ENCODE measurements around the gene RAD17.
"Not testable (repeated sequence)": the region's sequence is repeated elsewhere in the genome, so short reads cannot be mapped to it uniquely, and the experiment has no call there.

RAD17 gene

DNA sequence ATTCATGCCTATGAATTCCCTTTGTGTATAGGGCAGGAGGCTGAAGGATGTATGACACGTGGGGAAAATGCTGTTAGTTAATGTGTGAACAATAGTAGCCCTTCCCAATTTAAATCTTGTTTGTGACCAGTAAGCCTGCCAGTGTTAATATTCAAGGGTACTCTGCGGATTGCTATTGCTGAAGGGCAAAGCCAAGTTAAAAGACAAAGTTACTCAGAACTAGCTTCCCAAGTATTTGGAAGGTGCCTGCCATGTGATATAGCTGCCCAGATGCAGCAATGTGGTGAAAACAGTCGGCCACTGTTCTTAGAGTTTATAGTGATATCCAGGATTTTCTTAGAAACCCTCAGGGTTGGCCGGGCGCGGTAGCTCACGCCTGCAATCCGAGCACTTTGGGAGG is 79.9 kb downstream of the RAD17 start:
- Histone ChIP-seq H3K4me3 (ENCODE audit: low read length) (no peak overlapping the region), H3K9ac (ENCODE audit: low read length) (no peak overlapping the region), H3K9me3 (ENCODE audit: control insufficient read depth, low read length) (no peaks in the 10 kb centered on the region), H3K27me3 (replicated peaks; ENCODE audit: control insufficient read depth, insufficient read depth, low read length) (no peaks in the 10 kb centered on the region), H3K4me1 (ENCODE audit: control insufficient read depth, insufficient read depth, low read length) (no peaks in the 10 kb centered on the region), H3K36me3 (ENCODE audit: control insufficient read depth, insufficient read depth, low read length, severe bottlenecking) (no peaks in the 10 kb centered on the region)
- DNase-seq (ENCODE audit: low read depth): no peak

DNA sequence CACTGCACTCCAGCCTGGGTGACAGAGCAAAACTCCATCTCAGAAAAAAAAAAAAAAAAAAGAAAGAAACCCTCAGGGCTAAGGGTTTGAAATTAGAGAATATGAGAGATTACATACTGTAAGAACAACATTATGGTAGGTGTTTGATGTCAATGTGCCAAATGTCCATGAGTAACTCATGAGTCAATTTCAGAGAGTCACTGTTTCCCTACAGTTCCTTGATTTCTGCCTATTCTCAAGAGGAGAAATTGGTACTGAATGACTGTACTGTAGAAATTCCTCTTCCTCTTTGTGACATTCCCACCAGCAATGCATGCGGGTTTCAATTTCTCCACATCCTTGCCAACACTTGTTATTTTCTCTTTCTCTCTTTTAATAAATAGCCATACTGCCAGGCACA is 80.5 kb downstream of the RAD17 start:
- Histone ChIP-seq H3K27me3 (replicated peaks; ENCODE audit: control insufficient read depth, insufficient read depth, low read length) (no peaks in the 10 kb centered on the region), H3K4me3 (ENCODE audit: low read length) (no peak overlapping the region), H3K4me1 (ENCODE audit: control insufficient read depth, insufficient read depth, low read length) (no peaks in the 10 kb centered on the region), H3K36me3 (ENCODE audit: control insufficient read depth, insufficient read depth, low read length, severe bottlenecking) (no peaks in the 10 kb centered on the region), H3K9ac (ENCODE audit: low read length) (no peak overlapping the region), H3K9me3 (ENCODE audit: control insufficient read depth, low read length) (no peaks in the 10 kb centered on the region)
- DNase-seq (ENCODE audit: low read depth): peak; percentile 57

DNA sequence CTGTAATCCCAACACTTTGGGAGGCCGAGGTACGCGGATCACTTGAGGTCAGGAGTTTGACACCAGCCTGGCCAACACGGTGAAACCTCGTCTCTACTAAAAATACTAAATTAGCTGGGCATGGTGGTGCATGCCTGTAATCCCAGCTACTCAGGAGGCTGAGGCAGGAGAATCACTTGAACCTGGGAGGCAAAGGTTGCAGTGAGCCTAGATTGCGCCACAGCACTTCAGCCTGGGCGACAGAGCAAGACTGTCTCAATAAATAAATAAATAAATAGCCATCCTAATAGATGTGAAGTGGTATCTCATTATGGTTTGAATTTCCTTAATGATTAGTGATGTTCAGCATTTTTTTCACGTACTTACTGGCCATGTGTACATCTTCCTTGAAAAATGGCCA is 80.9 kb downstream of the RAD17 start:
- H3K36me3 ChIP-seq (ENCODE audit: control insufficient read depth, insufficient read depth, low read length, severe bottlenecking); H3K4me1 ChIP-seq (ENCODE audit: control insufficient read depth, insufficient read depth, low read length); H3K4me3 ChIP-seq (ENCODE audit: low read length); H3K9me3 ChIP-seq (ENCODE audit: control insufficient read depth, low read length); DNase-seq (ENCODE audit: low read depth); H3K27me3 ChIP-seq (replicated peaks; ENCODE audit: control insufficient read depth, insufficient read depth, low read length); H3K9ac ChIP-seq (ENCODE audit: low read length): not testable (repeated sequence)

DNA sequence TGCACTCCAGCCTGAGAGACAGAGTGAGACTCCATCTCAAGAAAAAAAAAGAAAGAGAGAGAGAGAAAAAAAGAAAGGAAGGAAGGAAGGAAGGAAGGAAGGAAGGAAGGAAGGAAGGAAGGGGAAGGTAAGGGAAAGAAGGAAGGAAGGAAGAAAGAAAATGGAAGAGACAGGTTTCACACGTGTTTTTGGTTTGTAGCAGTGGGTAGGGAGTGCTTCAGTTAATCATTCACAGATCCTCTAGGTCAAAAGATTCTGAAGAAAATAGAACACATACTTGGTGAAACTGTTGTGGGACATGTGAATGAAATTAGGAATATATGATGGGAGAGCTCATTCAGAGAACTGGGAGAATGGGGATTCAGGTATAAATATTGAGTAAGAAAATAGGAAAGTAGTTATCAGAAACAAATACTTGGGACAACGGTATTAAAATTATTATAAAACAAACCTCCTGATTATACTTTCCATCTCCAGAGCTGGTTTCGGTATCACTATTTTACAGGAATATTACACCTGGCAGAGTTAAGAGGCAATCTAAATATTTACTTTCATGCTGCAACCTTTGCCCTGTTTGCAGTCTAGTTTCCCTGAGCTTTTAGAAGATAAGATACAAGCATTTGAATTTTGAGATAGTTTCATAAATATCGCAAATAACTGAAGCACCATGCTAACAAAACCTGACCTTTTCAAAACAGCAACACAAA is 82.5 kb downstream of the RAD17 start:
- Histone ChIP-seq H3K9me3 (ENCODE audit: control insufficient read depth, low read length) (no peaks in the 10 kb centered on the region), H3K4me3 (ENCODE audit: low read length) (no peak overlapping the region), H3K9ac (ENCODE audit: low read length) (no peak overlapping the region), H3K36me3 (ENCODE audit: control insufficient read depth, insufficient read depth, low read length, severe bottlenecking) (no peaks in the 10 kb centered on the region), H3K4me1 (ENCODE audit: control insufficient read depth, insufficient read depth, low read length) (no peaks in the 10 kb centered on the region), H3K27me3 (replicated peaks; ENCODE audit: control insufficient read depth, insufficient read depth, low read length) (no peaks in the 10 kb centered on the region)
- no peak for DNase-seq (ENCODE audit: low read depth)

DNA sequence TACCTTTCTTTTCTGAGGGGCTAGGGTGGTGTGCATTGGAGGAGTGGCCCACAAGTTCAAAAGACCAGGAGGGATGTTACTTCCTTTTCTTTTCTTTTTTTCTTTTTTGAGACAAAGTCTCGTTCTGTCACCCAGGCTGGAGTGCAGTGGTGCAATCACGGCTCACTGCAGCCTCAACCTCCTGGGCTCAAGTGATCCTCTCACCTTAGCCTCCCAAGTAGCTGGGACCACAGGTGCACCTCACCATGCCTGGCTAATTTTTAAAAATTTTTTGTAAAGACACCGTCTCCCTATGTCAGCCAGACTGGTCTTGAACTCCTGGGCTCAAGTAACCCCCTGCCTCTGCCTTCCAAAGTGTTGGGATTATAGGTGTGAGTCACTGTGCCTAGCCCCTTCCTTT is 83.9 kb downstream of the RAD17 start:
- H3K4me1 ChIP-seq (ENCODE audit: control insufficient read depth, insufficient read depth, low read length); H3K27me3 ChIP-seq (replicated peaks; ENCODE audit: control insufficient read depth, insufficient read depth, low read length): not testable (repeated sequence)

DNA sequence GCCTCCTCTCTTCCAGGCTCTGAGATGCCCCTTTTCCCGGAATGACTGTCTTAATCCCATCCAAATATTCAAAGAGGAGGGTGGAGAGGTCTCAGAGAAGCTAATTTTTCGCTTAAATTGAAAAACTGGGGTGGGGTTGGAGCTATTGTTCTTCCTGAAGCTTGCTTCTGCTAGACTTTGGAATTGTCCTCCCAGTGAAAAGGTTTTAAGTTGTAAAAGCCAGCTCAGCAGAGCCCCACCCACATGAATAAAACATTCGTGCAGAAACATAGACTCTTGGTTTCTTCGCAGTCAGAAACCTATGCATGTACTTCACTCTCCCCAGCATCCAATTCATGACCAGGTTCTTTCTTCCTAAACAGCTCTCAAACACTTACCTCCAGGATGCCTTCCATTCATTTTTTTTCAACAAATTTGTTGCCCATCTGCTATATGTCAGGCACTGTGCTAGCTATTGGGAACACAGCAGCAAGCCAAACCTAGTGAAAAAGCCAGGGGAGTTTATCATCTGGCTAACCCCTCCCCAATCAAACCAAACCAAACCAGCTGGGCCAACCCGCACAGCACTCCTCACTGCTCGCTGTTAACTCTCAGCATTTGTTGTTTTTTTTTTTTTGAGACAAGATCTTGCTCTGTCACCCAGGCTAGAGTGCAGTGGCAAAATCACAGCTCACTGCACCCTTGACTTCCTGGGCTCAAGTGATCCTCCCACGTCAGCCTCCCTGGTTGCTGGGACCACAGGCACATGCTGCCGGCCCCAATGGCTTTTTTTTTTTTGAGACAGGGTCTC is 85.0 kb downstream of the RAD17 start:
- H3K4me1 ChIP-seq (ENCODE audit: control insufficient read depth, insufficient read depth, low read length): no peaks in the 10 kb centered on the region
- H3K4me3 ChIP-seq (ENCODE audit: low read length): no peak overlapping the region
- DNase-seq (ENCODE audit: low read depth): no peak

More for the DNA sequence above, 83.9 kb downstream of the RAD17 start:
- H3K9ac ChIP-seq (ENCODE audit: low read length); H3K9me3 ChIP-seq (ENCODE audit: control insufficient read depth, low read length); H3K36me3 ChIP-seq (ENCODE audit: control insufficient read depth, insufficient read depth, low read length, severe bottlenecking); H3K4me3 ChIP-seq (ENCODE audit: low read length); DNase-seq (ENCODE audit: low read depth): not testable (repeated sequence)

DNA sequence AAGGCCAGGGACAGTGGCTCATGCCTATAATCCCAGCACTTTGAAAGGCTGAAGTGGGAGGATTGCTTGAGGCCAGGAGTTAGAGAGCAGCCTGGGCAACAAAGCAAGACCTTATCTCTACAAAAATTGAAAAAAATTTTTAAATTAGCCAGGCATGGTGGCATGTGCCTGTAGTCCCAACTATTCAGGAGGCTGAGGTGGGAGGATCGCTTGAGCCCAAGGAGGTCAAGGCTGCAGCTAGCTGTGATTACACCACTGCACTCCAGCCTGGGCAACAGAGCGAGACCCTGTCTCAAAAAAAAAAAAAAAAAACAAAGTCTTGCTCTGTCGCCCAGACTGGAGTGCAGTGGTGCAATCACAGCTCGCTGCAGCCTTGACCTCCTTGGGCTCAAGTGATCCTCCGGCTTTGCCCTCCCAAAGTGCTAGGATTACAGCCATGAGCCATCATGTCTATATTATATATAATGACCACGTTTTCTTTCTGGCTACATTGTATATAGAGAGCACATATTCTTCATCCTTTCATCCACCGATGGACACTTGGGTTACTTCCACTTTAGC is 85.9 kb downstream of the RAD17 start:
- not testable (repeated sequence) for DNase-seq (ENCODE audit: low read depth); H3K4me1 ChIP-seq (ENCODE audit: control insufficient read depth, insufficient read depth, low read length); H3K9me3 ChIP-seq (ENCODE audit: control insufficient read depth, low read length); H3K4me3 ChIP-seq (ENCODE audit: low read length); H3K9ac ChIP-seq (ENCODE audit: low read length); H3K36me3 ChIP-seq (ENCODE audit: control insufficient read depth, insufficient read depth, low read length, severe bottlenecking); H3K27me3 ChIP-seq (replicated peaks; ENCODE audit: control insufficient read depth, insufficient read depth, low read length)

More for the DNA sequence above, 85.0 kb downstream of the RAD17 start:
- Histone ChIP-seq H3K27me3 (replicated peaks; ENCODE audit: control insufficient read depth, insufficient read depth, low read length) (no peaks in the 10 kb centered on the region), H3K9me3 (ENCODE audit: control insufficient read depth, low read length) (no peaks in the 10 kb centered on the region), H3K9ac (ENCODE audit: low read length) (no peak overlapping the region), H3K36me3 (ENCODE audit: control insufficient read depth, insufficient read depth, low read length, severe bottlenecking) (no peaks in the 10 kb centered on the region)

DNA sequence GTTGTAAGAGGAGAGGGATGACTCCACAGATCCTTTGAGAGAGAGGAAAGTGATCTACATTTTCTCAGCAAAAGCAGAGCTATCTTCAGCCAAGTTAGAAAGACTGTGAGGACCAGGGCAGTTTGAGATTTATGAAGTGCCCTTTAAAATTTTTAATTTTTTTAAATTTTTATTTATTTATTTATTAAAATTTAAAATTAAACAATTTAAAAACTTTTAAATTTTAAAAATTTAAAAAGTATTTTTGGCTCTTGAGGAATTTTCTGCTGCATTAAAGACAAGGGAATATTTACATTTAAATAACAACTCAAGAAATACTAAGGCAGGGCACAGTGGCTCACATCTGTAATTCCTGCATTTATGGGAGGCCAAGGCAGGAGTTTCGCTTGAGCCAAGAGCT is 92.6 kb downstream of the RAD17 start:
- DNase-seq (ENCODE audit: low read depth): no peak
- Histone ChIP-seq H3K9me3 (ENCODE audit: control insufficient read depth, low read length) (no peaks in the 10 kb centered on the region), H3K27me3 (replicated peaks; ENCODE audit: control insufficient read depth, insufficient read depth, low read length) (no peaks in the 10 kb centered on the region), H3K36me3 (ENCODE audit: control insufficient read depth, insufficient read depth, low read length, severe bottlenecking) (no peaks in the 10 kb centered on the region), H3K4me1 (ENCODE audit: control insufficient read depth, insufficient read depth, low read length) (no peaks in the 10 kb centered on the region), H3K9ac (ENCODE audit: low read length) (no peak overlapping the region), H3K4me3 (ENCODE audit: low read length) (no peak overlapping the region)
